SK-N-SH (cell line): ENCODE measurements around the gene IFNA17. TPM values are rescaled to one million over a fixed set of nuclear protein-coding genes. Genes with fewer than 3 reads are reported as not detected.
A peak's percentile ranks its signal among the peaks of the same experiment; 100 is the strongest.
"Not testable (repeated sequence)": the region's sequence is repeated elsewhere in the genome, so short reads cannot be mapped to it uniquely, and the experiment has no call there.

ENCODE experiments used
- CTCF ChIA-PET: fragments of 300-600, 350-600 bp; formaldehyde crosslinking; extraction: SDS; loops from one replicate; lab custom pipeline; 2021; lab: Yijun Ruan, JAX
- POLR2A ChIA-PET: fragments of 350-600 bp; sonication (Branson Sonifier 250); formaldehyde crosslinking; extraction: SDS; loops from one replicate; lab custom pipeline; 2020; ENCODE audit warnings: antibody characterized with exemption, inconsistent platforms; lab: Yijun Ruan, JAX
- DNase-seq: peaks from one replicate; pipeline ENCODE4 v3.0.0; 2012
- H2AFZ ChIP-seq: fragments of 200-600 bp; sonication (generic); 2 replicates; pipeline ENCODE4 v1.8.1; 2016; ENCODE audit warnings: antibody characterized with exemption, mild to moderate bottlenecking, low read depth
- H3F3A ChIP-seq: fragments of 200-600 bp; sonication (generic); replicated peaks from 2 replicates; pipeline ENCODE3; 2016; ENCODE audit warnings: antibody characterized with exemption, mild to moderate bottlenecking; ENCODE audit not compliant: insufficient read depth
- H3K27ac ChIP-seq, 2 experiments: fragments of 200-500 bp in 1 of 2; fragments of 200-600 bp in 1 of 2; sonication (Bioruptor generic) in 1 of 2; sonication (generic), shearing (Covaris generic) in 1 of 2; 2 replicates each; pipeline versions ENCODE4 v1.5.1 to v1.6.1; 2014 to 2016; ENCODE audit warnings: low read depth in 2 of 2, inconsistent platforms in 1 of 2, low read length in 1 of 2, mild to moderate bottlenecking in 1 of 2, mixed read lengths in 1 of 2
- H3K27me3 ChIP-seq: fragments of 200-600 bp; sonication (generic), shearing (Covaris generic); 2 replicates; pipeline ENCODE4 v1.6.1; 2016; ENCODE audit warnings: mixed run types; ENCODE audit not compliant: insufficient read depth
- H3K36me3 ChIP-seq, 2 experiments: fragments of 200-500 bp in 1 of 2; fragments of 200-600 bp in 1 of 2; sonication (Bioruptor generic) in 1 of 2; sonication (generic) in 1 of 2; replicated peaks in 1 of 2; 2 replicates each; pipeline versions ENCODE3 to v1.5.1; 2014 to 2016; ENCODE audit warnings: low read length in 1 of 2, mild to moderate bottlenecking in 1 of 2; ENCODE audit not compliant: insufficient read depth in 2 of 2, control insufficient read depth in 1 of 2
- H3K4me1 ChIP-seq, 2 experiments: fragments of 200-500 bp in 1 of 2; fragments of 200-600 bp in 1 of 2; sonication (Bioruptor generic) in 1 of 2; sonication (generic), shearing (Covaris generic) in 1 of 2; 2 replicates each; pipeline versions ENCODE4 v1.5.1 to v1.6.1; 2014 to 2016; ENCODE audit warnings: low read depth in 1 of 2, low read length in 1 of 2, mixed run types in 1 of 2; ENCODE audit not compliant: insufficient read depth in 2 of 2, control insufficient read depth in 1 of 2
- H3K4me2 ChIP-seq: fragments of 200-600 bp; sonication (generic), shearing (Covaris generic); 2 replicates; pipeline ENCODE4 v1.6.1; 2017; ENCODE audit warnings: mixed run types
- H3K4me3 ChIP-seq, 2 experiments: fragments of 200-500 bp in 1 of 2; fragments of 200-600 bp in 1 of 2; sonication (Bioruptor generic) in 1 of 2; sonication (generic), shearing (Covaris generic) in 1 of 2; 2 replicates each; pipeline versions ENCODE4 v1.5.1 to v1.8.1; 2014 to 2016; ENCODE audit warnings: low read depth in 2 of 2, inconsistent platforms in 1 of 2, low read length in 1 of 2, mild to moderate bottlenecking in 1 of 2, mixed read lengths in 1 of 2, moderate library complexity in 1 of 2
- H3K79me2 ChIP-seq: fragments of 200-600 bp; sonication (generic); 2 replicates; pipeline ENCODE4 v1.8.1; 2017; ENCODE audit warnings: mild to moderate bottlenecking; ENCODE audit not compliant: insufficient read depth
- H3K9ac ChIP-seq: fragments of 200-600 bp; sonication (generic); 2 replicates; pipeline ENCODE4 v1.6.1; 2017; ENCODE audit warnings: mixed run types
- H3K9me2 ChIP-seq: fragments of 200-600 bp; sonication (generic); 2 replicates; pipeline ENCODE4 v1.6.1; 2017; ENCODE audit warnings: mixed run types
- H3K9me3 ChIP-seq: fragments of 200-600 bp; sonication (generic); 2 replicates; pipeline ENCODE4 v1.6.1; 2017; ENCODE audit warnings: mixed run types, mild to moderate bottlenecking, moderate library complexity
- H4K20me1 ChIP-seq: fragments of 200-600 bp; sonication (generic); 2 replicates; pipeline ENCODE4 v1.6.1; 2017; ENCODE audit warnings: mild to moderate bottlenecking, mixed run types; ENCODE audit not compliant: insufficient read depth
- CTCF ChIP-seq: fragments of 200-600 bp; sonication (generic); IDR thresholded peaks from 2 replicates; pipeline ENCODE4 v1.6.1; 2017; ENCODE audit warnings: antibody characterized with exemption, mild to moderate bottlenecking, moderate library complexity
- RAD21 ChIP-seq: IDR thresholded peaks from 2 replicates; pipeline ENCODE4 v1.6.1; 2012; ENCODE audit warnings: mild to moderate bottlenecking, low read length
- WGBS: methylation state at CpG from one replicate; pipeline ENCODE4 v1.1.6; 2017; ENCODE audit warnings: low lambda C conversion rate; 5-methylcytosine and 5-hydroxymethylcytosine counted together
- polyA plus RNA-seq, 3 experiments: library from polyadenylated mRNA; depleted of rRNA; stranded (reverse); fragments of >200 nt; gene quantifications; 2 replicates each; pipeline ENCODE4 v1.2.3, GENCODE V29; 2012

IFNA17 gene
- polyA plus RNA-seq, 1 of the 3 experiments (the other 2 are of a cell fraction): not detected

GRCh38 chr9:21194867-21195776, 32.9 kb downstream of the IFNA17 start:
- DNase-seq, H4K20me1 ChIP-seq, H3K4me1 ChIP-seq, H3K36me3 ChIP-seq, POLR2A ChIA-PET, H3K4me2 ChIP-seq, H3F3A ChIP-seq, H3K9me3 ChIP-seq, H3K79me2 ChIP-seq, H3K9me2 ChIP-seq, H3K27me3 ChIP-seq, H3K9ac ChIP-seq, H3K27ac ChIP-seq: not testable (repeated sequence)
- peak overlapping the region in 1 of 2 experiments; percentile 44; a peak in 1 of 4 replicates for H3K4me3 ChIP-seq
- WGBS: 7% methylated on average over 6 of the region's 6 CpGs
- CTCF ChIA-PET: interaction anchor here (0.6 to 1.5 kb wide), 13 partner anchors 10 to 313 kb away, joined by 3 to 10 read pairs (median 3); partner anchors contain the start of gene IFNA10
- TF ChIP-seq CTCF (peak; percentile 64), RAD21 (peak; percentile 51)
- TF ChIP-seq, all 33 proteins: peak for 2; not testable (repeated sequence) for 31
- not testable (repeated sequence) for H2AFZ ChIP-seq

- H2AFZ ChIP-seq, H3K9me2 ChIP-seq, CTCF ChIA-PET, H3K9me3 ChIP-seq, H4K20me1 ChIP-seq, H3K27me3 ChIP-seq, H3K36me3 ChIP-seq, H3K4me2 ChIP-seq, H3K4me3 ChIP-seq, H3K4me1 ChIP-seq, POLR2A ChIA-PET, H3K27ac ChIP-seq, DNase-seq, H3F3A ChIP-seq, H3K79me2 ChIP-seq, H3K9ac ChIP-seq: not testable (repeated sequence)
- WGBS: 8% methylated on average over 3 of the region's 3 CpGs
These were observed 40.5 kb downstream of the IFNA17 start, which contains the start of gene IFNA4 for GRCh38 chr9:21187487-21187886. TSS of gene IFNA4 (minus strand) at chr9:21187587. CDS start at chr9:21187531, 56 bp downstream.

GRCh38 chr9:21182810-21183736, 44.9 kb downstream of the IFNA17 start:
- H3K9me3 ChIP-seq, H2AFZ ChIP-seq, H4K20me1 ChIP-seq, H3K27me3 ChIP-seq, H3K4me3 ChIP-seq, H3K27ac ChIP-seq, H3K79me2 ChIP-seq, H3K9me2 ChIP-seq, H3F3A ChIP-seq, POLR2A ChIA-PET, H3K36me3 ChIP-seq, H3K4me1 ChIP-seq, H3K4me2 ChIP-seq, DNase-seq, H3K9ac ChIP-seq: not testable (repeated sequence)
- TF ChIP-seq CTCF: peak; percentile 52
- peak; percentile 29; the same call in 1 of the 2 replicates for TF ChIP-seq RAD21
- WGBS: 2% methylated on average over 4 of the region's 4 CpGs
- CTCF ChIA-PET: interaction anchor here (0.6 to 1.7 kb wide), 13 partner anchors 8 to 213 kb away, joined by 3 to 9 read pairs (median 4); partner anchors contain the start of gene IFNA21
